AG20443 (cell line): ENCODE data around the gene KRTAP9-2.
"Not testable (repeated sequence)": the region's sequence is repeated elsewhere in the genome, so short reads cannot be mapped to it uniquely, and the experiment has no call there.

Experiments
- DNase-seq: peaks from one replicate; pipeline ENCODE4 v3.0.0; 2012; ENCODE audit warnings: low spot score, mixed read lengths

Gene KRTAP9-2

GRCh38 chr17:41237116-41237515 is 10.7 kb downstream of the KRTAP9-2 start:
- DNase-seq: not testable (repeated sequence)

GRCh38 chr17:41237949-41238437 is 11.5 kb downstream of the KRTAP9-2 start, which contains the start of gene KRTAP9-8:
KRTAP9-8 (plus strand) TSS chr17:41237999; CDS start chr17:41238052, 53 bp downstream.
- DNase-seq: not testable (repeated sequence)

GRCh38 chr17:41246995-41247787 is 20.7 kb downstream of the KRTAP9-2 start:
- not testable (repeated sequence) for DNase-seq

GRCh38 chr17:41249637-41250240 is 23.3 kb downstream of the KRTAP9-2 start, which contains the start of gene KRTAP9-4:
KRTAP9-4 (plus strand) TSS chr17:41249687; CDS start chr17:41249721, 34 bp downstream.
- not testable (repeated sequence) for DNase-seq

- DNase-seq: no peak
Measured at GRCh38 chr17:41251261-41251660, 24.8 kb downstream of the KRTAP9-2 start.

- peak; percentile 12 for DNase-seq
Measured at GRCh38 chr17:41254861-41255260, 28.4 kb downstream of the KRTAP9-2 start.

GRCh38 chr17:41255381-41256290 is 29.2 kb downstream of the KRTAP9-2 start, which contains the start of gene KRTAP9-9:
KRTAP9-9 (plus strand) TSS chr17:41255384.
- DNase-seq: not testable (repeated sequence)

GRCh38 chr17:41256291-41256685 is 29.8 kb downstream of the KRTAP9-2 start:
- no peak for DNase-seq

- DNase-seq: no peak
Measured at GRCh38 chr17:41258406-41258805, 32.0 kb downstream of the KRTAP9-2 start.

- DNase-seq: no peak
Measured at GRCh38 chr17:41263212-41263611, 36.8 kb downstream of the KRTAP9-2 start.

- DNase-seq: no peak
Measured at GRCh38 chr17:41264599-41264998, 38.2 kb downstream of the KRTAP9-2 start.

- DNase-seq: no peak
Measured at GRCh38 chr17:41265078-41265477, 38.6 kb downstream of the KRTAP9-2 start, which contains the start of gene KRTAP9-6. KRTAP9-6 (plus strand) TSS chr17:41265378; CDS start chr17:41265378, 0 bp downstream.

- peak; percentile 18 for DNase-seq
Measured at GRCh38 chr17:41267711-41268110, 41.3 kb downstream of the KRTAP9-2 start.

GRCh38 chr17:41271323-41271722 is 44.9 kb downstream of the KRTAP9-2 start:
- not testable (repeated sequence) for DNase-seq

- DNase-seq: no peak
Measured at GRCh38 chr17:41271858-41272257, 45.4 kb downstream of the KRTAP9-2 start.

- DNase-seq: not testable (repeated sequence)
Measured at GRCh38 chr17:41275648-41276190, 49.3 kb downstream of the KRTAP9-2 start, which contains the start of gene KRTAP9-7. KRTAP9-7 (plus strand) TSS chr17:41275698; CDS start chr17:41275698, 0 bp downstream.
